Left ventricle myocardium superior (tissue), 1 donor: ENCODE data around the gene NPAS3. TPM values are rescaled to one million over a fixed set of nuclear protein-coding genes. Genes with fewer than 3 reads are reported as not detected.
A peak's percentile ranks its signal among the peaks of the same experiment; 100 is the strongest.

Experiments used
- ATAC-seq: fragments of 200-7000 bp; cut with Tn5 transposase; one replicate; pipeline ENCODE4 v1.9.1; 2020; ENCODE audit warnings: mild to moderate bottlenecking, moderate library complexity
- DNase-seq: peaks from one replicate; pipeline ENCODE4 v3.0.0-alpha.2; 2020
- intact Hi-C: fragments of 100-400 bp; cut with micrococcal nuclease; formaldehyde crosslinking; loops from one replicate; pipeline ENCODE4 v1.11.0; 2022
- total RNA-seq: library from RNA; stranded (reverse); fragmentation: NEBNext Ultra II Directional; extraction: Animal tissue kit (Norgen Biotek cat#: 25700); gene quantifications from one replicate; pipeline ENCODE4 v1.2.1, GENCODE V29; 2021
- donor health status: DM: no; HTN: yes; CAD: no; lungs with severe emphysema.

The NPAS3 gene
- total RNA-seq, 1 donor from 2014 or later = 1.1 TPM

- no peak for ATAC-seq
- DNase-seq = no peak
- intact Hi-C loops = no loop called here
Measured at GRCh38 chr14:33280646-33281045, 342.0 kb downstream of the NPAS3 start.

GRCh38 chr14:33282331-33283230 lies 343.9 kb downstream of the NPAS3 start:
- DNase-seq (no peak), ATAC-seq (no peak)
- intact Hi-C loops = no loop called here

DNA sequence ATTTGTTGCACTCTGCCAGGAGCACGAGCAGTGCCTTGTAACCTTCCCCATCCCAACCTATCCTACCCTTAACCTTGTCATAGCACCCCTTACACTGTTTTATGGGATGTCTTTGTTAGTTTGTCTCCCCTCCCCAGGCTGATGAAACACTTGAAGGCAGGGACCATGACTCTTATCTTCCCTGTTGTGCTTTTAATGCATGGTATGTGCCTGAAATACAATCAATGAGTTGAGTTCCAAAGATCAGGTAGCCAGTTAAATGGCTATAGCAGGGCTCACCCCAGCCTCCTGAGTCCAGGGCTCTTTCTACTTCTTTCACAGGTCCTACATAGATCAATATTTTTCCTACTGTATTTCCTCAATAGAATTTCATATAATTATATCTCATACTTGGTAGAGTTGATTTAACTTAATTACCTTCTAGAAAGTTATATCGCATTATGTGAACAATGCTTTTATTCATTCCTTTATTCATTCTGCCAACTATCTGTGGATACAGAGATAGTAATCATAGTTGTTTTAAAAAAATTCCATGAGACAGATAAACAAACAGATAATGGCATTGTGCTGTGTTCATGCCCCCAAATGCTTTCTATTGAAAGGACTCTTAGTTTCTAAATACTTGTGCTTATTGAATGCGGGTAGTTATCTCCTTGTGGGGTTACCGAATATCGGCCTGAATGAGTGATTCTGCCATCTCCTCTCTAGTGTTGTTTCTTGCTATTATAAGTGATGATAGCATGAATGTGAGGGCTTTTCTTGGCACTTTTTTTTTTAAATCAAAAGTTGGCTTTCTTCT lies 347.4 kb downstream of the NPAS3 start:
- DNase-seq (no peak), ATAC-seq (no peak)
- intact Hi-C loops = no loop called here

- intact Hi-C loops = no loop called here
Measured at GRCh38 chr14:33287189-33287588, 348.5 kb downstream of the NPAS3 start.

GRCh38 chr14:33290641-33291040 lies 352.0 kb downstream of the NPAS3 start:
- intact Hi-C loops = no loop called here
- ATAC-seq (no peak), DNase-seq (no peak)

More at GRCh38 chr14:33287189-33287588, 348.5 kb downstream of the NPAS3 start:
- no peak for ATAC-seq
- no peak for DNase-seq

DNA sequence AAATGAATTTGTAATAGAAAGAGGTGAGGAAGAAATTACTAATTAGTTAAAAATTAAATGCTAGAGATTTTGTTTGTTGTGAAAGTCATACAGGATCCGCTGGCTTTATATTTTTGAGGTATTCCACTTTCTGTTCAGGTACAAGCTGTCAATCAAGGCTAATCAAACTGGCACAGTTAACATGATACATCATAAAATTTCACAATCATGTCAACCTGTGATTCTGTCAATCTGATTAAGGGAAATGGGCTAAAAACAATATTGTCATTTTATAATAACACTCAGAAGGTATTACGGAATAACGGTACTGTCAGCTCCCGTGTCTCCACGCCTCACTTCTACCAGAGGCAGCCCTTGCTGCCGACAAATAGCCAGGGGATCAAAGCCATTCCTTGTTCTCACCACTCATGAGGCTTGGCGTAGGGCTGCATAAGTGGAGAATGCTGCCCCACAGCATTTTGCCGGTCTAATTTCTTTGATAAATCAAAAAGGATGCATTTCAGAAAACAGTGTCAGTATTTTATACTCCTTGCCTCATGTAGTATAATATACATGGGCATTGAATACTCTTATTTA lies 352.9 kb downstream of the NPAS3 start:
- DNase-seq (no peak), ATAC-seq (no peak)
- intact Hi-C loops = no loop called here

DNA sequence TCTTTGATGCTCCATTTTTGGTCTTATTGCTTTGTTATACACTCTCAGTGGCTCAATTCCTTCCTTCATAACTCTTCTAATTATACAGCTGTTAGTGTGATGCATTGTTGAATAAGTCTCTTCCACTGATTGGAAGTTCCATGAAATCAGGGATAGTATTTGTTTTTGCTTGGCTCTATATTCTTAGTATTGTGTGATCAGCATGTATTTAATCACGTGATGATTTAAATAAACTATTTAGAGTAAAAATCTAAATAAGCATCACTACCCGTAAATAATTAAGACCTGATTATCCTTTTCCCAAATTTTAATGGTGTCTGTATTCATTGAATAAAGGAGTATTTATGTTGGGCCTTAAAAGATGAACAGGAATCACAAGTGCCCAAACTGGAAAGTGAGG lies 355.7 kb downstream of the NPAS3 start:
- no peak for DNase-seq
- intact Hi-C loops = no loop called here
- ATAC-seq = no peak

- ATAC-seq = no peak
- no peak for DNase-seq
- intact Hi-C loops = no loop called here
Measured at GRCh38 chr14:33297565-33297964, 358.9 kb downstream of the NPAS3 start.

DNA sequence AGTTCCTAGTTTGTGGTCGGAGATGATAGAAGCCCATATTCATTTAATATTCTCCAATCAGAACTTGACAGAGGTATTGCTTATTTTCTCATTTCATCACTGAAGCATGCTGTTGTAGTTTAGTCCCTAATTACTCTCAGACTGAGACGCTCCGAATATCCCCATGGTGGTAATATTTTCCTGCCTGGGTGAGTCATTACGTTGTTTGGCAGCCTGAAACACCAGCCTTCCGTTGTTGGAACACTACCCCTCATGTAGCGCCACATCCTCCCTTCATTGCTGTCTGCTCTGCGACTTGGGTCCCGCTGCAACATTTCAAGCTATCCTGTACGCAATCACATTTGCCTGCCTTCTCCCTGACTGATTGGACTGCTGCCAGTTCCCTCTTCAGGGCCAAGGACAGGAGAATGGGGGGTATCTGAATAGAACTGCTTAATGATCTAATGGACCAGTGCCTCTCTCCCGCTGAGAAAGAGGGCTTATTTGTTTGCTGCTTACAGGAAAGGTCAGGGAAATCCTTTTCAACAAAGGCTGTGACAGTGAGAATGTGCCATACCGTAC lies 369.1 kb downstream of the NPAS3 start:
- intact Hi-C loops = no loop called here
- DNase-seq = no peak
- ATAC-seq = peak; percentile 55

DNA sequence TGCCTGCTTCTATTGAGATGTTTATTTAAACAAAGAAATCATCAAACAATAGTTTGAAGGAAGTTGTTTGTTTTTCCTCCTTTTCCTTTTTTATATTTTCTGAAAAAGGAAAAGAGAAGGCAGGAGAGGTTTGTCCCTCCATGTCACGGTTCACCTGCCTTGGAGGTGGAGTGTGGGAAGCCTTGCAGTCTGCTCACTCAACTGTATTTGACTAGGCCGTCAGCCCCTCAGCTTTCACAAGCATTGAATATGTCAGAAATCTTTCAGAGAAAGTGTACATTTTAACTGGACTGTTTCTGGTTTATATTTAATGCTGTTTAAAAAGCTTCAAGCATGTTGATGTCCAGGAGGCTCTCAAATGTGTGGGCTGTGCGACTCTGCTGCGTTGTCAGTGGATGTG lies 370.4 kb downstream of the NPAS3 start:
- ATAC-seq = no peak
- intact Hi-C loops = no loop called here
- DNase-seq = no peak

DNA sequence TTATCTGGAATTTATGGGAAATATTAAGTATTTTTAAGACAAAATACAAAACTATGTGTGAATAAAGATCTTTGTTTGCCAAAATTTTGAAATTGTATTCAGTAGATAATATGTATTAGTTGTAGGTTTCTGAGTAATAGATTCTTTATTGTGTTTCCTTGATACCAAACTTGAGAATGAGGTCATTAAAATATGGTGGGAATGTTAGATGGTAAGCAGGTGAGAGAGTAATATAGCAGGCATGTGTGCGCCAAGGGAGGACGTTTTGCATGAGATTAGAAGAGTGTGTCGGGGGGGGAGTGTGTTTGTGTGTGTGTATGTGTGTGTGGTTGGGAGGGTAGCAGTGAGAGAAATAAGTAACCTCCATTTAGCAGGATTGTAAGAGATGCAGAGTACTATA lies 376.5 kb downstream of the NPAS3 start:
- intact Hi-C loops = no loop called here
- DNase-seq = no peak
- no peak for ATAC-seq

DNA sequence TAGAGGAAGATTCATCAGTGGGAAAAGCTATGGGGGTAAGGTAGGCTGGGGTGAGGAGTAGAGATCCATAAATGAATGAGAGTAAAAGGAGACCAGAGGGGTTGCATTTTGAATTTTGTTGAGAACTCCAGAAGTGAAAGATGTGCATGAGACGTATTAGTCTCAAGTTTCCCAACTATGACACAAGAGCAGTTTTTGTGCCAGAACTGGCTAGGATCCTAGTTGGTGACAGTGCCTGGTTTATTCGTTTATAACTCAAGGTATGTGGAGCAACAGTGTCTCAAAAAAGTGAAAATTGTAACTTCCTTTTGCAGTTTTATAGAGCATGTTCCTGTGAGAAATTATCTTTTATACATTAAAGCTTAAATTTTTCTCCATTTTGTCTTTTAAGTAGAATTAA lies 377.0 kb downstream of the NPAS3 start:
- intact Hi-C loops = no loop called here
- ATAC-seq = no peak

GRCh38 chr14:33317675-33318074 lies 379.0 kb downstream of the NPAS3 start:
- intact Hi-C loops = no loop called here
- ATAC-seq (no peak), DNase-seq (no peak)

More for the DNA sequence above, 377.0 kb downstream of the NPAS3 start:
- no peak for DNase-seq

DNA sequence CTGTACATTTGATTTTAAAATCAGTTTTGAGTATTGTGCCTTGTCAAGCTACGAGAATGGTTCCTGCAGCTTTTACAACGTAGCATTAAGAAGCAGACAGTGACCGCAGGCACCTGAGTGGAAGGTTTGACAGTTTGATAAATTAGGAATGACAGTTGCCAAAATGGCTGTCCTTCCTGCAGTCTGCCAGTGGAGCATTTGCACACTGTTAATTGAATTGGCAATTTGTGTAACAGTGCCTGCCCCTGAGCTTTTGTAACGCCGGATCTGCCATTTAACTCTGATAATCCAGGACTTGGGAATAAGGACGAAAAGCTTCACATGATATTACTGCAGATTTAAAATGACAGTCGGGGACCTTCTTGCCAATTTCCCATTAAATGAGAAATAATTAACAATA lies 385.3 kb downstream of the NPAS3 start:
- intact Hi-C loops = no loop called here
- DNase-seq = no peak
- ATAC-seq = no peak

DNA sequence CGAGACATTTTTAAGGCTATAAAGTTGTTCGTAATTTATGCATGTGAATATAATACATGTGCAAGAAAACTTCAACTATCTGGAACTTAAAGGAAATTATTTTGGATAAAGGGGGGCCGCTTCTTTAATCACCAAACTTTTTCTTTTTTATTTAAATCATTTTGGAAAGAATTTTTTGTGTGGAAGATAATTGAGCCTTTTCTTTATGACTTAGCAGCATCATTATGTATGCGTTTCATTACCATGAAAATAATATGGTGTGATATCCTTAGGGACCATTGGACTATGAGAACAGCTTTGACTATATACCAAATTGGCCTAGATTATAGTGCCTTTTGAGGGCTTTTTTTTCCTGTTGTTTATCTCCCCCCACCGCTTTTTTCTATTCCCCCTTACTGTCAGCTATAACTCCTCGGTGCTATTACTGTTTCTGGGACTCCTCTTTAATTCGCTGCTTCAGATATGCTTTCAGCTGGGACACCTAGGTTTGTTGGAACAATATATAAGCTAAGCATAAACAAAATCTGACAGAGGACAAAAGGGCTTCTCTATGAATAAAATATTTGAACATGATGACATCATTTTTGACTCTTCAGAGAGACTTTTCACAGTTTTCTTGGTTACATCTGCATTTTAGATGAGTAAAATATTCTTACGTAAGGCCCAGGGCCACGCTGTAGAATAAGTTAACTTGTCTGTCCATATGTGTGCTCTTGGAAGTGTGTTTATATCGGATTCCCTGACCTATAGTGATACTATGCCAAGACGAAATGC lies 392.7 kb downstream of the NPAS3 start:
- ATAC-seq (no peak), DNase-seq (no peak)
- intact Hi-C loops = no loop called here

DNA sequence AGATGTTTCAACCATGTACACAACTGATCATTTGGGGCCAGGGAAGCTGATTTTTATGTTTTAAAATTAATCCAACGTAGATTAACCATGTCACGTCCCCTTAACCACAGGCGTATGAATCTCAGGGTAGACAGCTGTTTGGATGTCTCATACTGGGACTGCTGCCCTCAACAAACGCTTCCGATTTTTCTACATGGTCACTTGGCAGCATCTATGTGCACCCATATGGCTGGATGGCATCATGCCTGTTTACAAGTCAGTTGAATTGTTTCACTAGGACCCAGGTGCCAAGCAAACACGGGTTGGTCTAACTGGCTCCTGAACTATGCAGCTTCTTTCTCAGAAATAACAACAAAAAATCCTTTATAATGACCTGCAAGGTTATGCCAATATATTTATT lies 393.8 kb downstream of the NPAS3 start:
- ATAC-seq (no peak), DNase-seq (no peak)
- intact Hi-C loops = no loop called here

- no peak for DNase-seq
- intact Hi-C loops = no loop called here
- no peak for ATAC-seq
Measured at GRCh38 chr14:33335366-33335765, 396.7 kb downstream of the NPAS3 start.

DNA sequence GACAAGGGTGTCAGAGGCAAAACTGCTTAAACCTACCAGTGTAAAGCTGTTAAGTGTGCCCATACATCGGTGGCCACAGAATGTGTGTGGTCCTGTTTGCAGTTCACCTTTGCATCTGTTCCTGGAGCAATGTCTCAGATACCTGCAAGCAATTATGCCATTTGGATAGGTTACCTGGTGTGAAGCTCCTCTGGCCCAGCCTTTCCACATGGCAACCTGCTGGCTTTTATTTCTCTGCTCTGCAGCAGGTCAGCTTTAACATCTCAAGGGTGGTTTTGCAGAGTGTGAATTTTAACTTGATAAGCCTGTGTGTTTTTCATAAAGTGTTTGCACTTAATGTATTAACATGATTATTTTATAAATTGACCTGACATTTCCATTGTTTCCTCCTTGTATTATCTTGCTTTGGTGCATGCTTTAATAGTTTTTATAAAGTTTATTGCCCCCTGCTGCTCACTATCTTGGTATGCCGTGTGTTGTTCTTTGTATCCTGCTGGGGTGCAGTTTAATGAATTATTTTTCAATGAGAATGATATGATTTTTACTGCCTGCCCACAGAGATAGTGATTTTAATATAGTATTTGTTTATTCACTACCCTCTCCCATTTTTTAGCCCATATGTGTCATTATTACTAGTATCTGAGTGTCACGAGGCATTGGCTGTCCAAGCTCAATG lies 403.8 kb downstream of the NPAS3 start:
- ATAC-seq (no peak), DNase-seq (no peak)
- intact Hi-C loops = no loop called here

DNA sequence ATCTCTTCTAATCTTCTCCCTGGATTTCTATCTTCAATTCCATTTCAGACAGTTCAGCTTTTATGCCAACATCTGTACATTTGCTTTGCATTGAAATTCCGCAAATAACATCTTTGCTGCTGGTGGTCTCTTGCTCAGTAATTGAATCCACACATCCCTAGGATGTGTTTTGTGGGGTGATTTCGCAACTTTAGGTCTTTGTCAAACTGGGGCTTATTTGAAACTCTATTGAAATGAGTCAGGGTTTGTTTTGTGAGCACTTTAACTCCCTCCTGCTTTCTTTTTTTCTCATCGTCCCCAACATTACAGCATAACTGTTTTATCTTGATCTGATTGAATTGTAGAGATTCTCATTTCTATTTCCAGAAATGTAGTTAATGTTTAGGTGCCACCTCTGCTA lies 404.3 kb downstream of the NPAS3 start:
- no peak for ATAC-seq
- DNase-seq = no peak
- intact Hi-C loops = no loop called here
